Psoas muscle (tissue), 8 donors: Measurements from ENCODE around the gene ADAMTSL2. TPM values are rescaled to one million over a fixed set of nuclear protein-coding genes. Genes with fewer than 3 reads are reported as not detected.

Experiments
- ATAC-seq, 4 donors: fragments of 200-7000 bp; cut with Tn5 transposase; one replicate each; pipeline ENCODE4 v1.9.1; 2020; ENCODE audit warnings: moderate library complexity in 3 of 4, mild to moderate bottlenecking in 2 of 4
- DNase-seq, 2 donors: peaks; one replicate each; pipeline ENCODE4 v3.0.0-alpha.2; 2020
- H3K27ac ChIP-seq: fragments of 200-600 bp; one replicate; pipeline ENCODE4 v1.8.0; 2022
- H3K27me3 ChIP-seq, 3 donors: fragments of 200-600 bp in 1 of 3; one replicate each; pipeline versions ENCODE4 v1.6.1 to v1.8.0; 2013 to 2022; ENCODE audit warnings: low read length in 2 of 3, mild to moderate bottlenecking in 2 of 3, moderate library complexity in 1 of 3; ENCODE audit not compliant: insufficient read depth in 3 of 3
- H3K36me3 ChIP-seq, 2 donors: fragments of 200-600 bp in 1 of 2; one replicate each; pipeline versions ENCODE4 v1.6.1 to v1.8.0; 2013 to 2022; ENCODE audit warnings: low read depth in 1 of 2, mild to moderate bottlenecking in 1 of 2, moderate library complexity in 1 of 2; ENCODE audit not compliant: insufficient read depth in 1 of 2
- H3K4me1 ChIP-seq: fragments of 200-600 bp; one replicate; pipeline ENCODE4 v1.8.0; 2022
- H3K4me3 ChIP-seq: fragments of 200-600 bp; one replicate; pipeline ENCODE4 v1.8.0; 2022; ENCODE audit warnings: mild to moderate bottlenecking
- H3K9me3 ChIP-seq: fragments of 200-600 bp; one replicate; pipeline ENCODE4 v1.8.0; 2022
- CTCF ChIP-seq: fragments of 200-600 bp; IDR thresholded peaks from one replicate; pipeline ENCODE4 v1.8.0; 2022; ENCODE audit warnings: antibody characterized with exemption
- WGBS, 3 donors: extraction: QIAGEN DNeasy Blood & Tissue Kit; methylation state at CpG; one replicate each; pipeline versions ENCODE4 v1.1.6 to v1.1.7; 2013; 5-methylcytosine and 5-hydroxymethylcytosine counted together
- intact Hi-C, 2 donors: fragments of 100-400 bp; cut with DNase I; formaldehyde crosslinking; loops; one replicate each; pipeline versions ENCODE4 v1.11.0 to v1.14.2; 2022
- polyA plus RNA-seq, 3 donors: library from polyadenylated mRNA; stranded (reverse); fragments of 200-250 nt; gene quantifications; one replicate each; pipeline ENCODE4 v1.2.3, GENCODE V29; 2013
- total RNA-seq, 4 donors: library from RNA; stranded (reverse); fragmentation: NEBNext Ultra II Directional in 2 of 4; extraction: Animal tissue kit (Norgen Biotek cat#: 25700) in 2 of 4; gene quantifications; one replicate each; pipeline versions ENCODE4 v1.2.1 to v1.2.4, GENCODE V29; 2021 to 2023
- donor health status: healthy with polysubstance abuse.
- donor health status: DM: no; HTN: no; CAD: no; lungs with moderate emphysema.
- donor health status: Bipolar disorder and iron deficiency.
- donor health status: healthy.
- donor health status: DM: yes; HTN: yes; CAD: no.
- donor health status: DM: no; HTN: no; CAD: no.
- donor health status: DM: no; HTN: no; CAD: no.
- donor health status: DM: yes; HTN: yes; CAD: no.

Gene ADAMTSL2
- total and polyA plus RNA-seq, 7 donors = 0.21 to 5.4 (median 0.71) TPM

GRCh38 chr9:133527444-133527920 is 7.0 kb upstream of the ADAMTSL2 start:
- intact Hi-C loops = no loop called here
- Histone ChIP-seq H3K27ac (no peak overlapping the region), H3K27me3 (peaks cover 0 to 54% (median 17%) of the 10 kb centered on the region in 3 donors), H3K36me3 (no peaks in the 10 kb centered on the region), H3K4me3 (no peak overlapping the region), H3K4me1 (peaks cover 9% of the 10 kb centered on the region), H3K9me3 (no peaks in the 10 kb centered on the region)
- WGBS, 3 donors = 6 to 17% (median 11%) methylated on average over 17 to 18 of the region's 18 CpGs
- TF ChIP-seq CTCF = no peak
- ATAC-seq (peak; percentile 45 to 70 (median 53)), DNase-seq (peak; percentile 66 to 75)

GRCh38 chr9:133528001-133528875 is 6.3 kb upstream of the ADAMTSL2 start:
- ATAC-seq = peak; percentile 37 to 60 (median 44)
- Histone ChIP-seq H3K4me3 (no peak overlapping the region), H3K27me3 (peaks cover 0 to 59% (median 17%) of the 10 kb centered on the region in 3 donors), H3K9me3 (no peaks in the 10 kb centered on the region), H3K4me1 (peaks cover 9% of the 10 kb centered on the region), H3K36me3 (no peaks in the 10 kb centered on the region), H3K27ac (no peak overlapping the region)
- intact Hi-C loops = no loop called here
- 25 to 34% (median 33%) methylated on average over 19 to 22 of the region's 22 CpGs for WGBS, 3 donors
- no peak for DNase-seq
- no peak for TF ChIP-seq CTCF

GRCh38 chr9:133528876-133529241 is 5.6 kb upstream of the ADAMTSL2 start:
- DNase-seq (no peak), ATAC-seq (peak in 2 of 4 donors; percentile 6 to 31)
- Histone ChIP-seq H3K27ac (no peak overlapping the region), H3K27me3 (peaks cover 0 to 65% (median 17%) of the 10 kb centered on the region in 3 donors), H3K36me3 (no peaks in the 10 kb centered on the region), H3K9me3 (no peaks in the 10 kb centered on the region), H3K4me3 (no peak overlapping the region), H3K4me1 (peaks cover 9% of the 10 kb centered on the region)
- TF ChIP-seq CTCF = no peak
- intact Hi-C loops = no loop called here
- 26 to 38% (median 30%) methylated on average over 11 of the region's 11 CpGs for WGBS, 3 donors

- H3K27ac ChIP-seq = no peak overlapping the region
- intact Hi-C loops = no loop called here
- no peak for ATAC-seq
These were observed 5.0 kb upstream of the ADAMTSL2 start for GRCh38 chr9:133529457-133529856.

More at GRCh38 chr9:133529457-133529856, 5.0 kb upstream of the ADAMTSL2 start:
- WGBS, 3 donors = 78 to 83% (median 79%) methylated on average over 7 of the region's 7 CpGs
- no peaks in the 10 kb centered on the region for H3K36me3 ChIP-seq
- peaks cover 9% of the 10 kb centered on the region for H3K4me1 ChIP-seq
- H3K27me3 ChIP-seq = peaks cover 0 to 71% (median 17%) of the 10 kb centered on the region in 3 donors
- no peak for TF ChIP-seq CTCF
- no peaks in the 10 kb centered on the region for H3K9me3 ChIP-seq
- H3K4me3 ChIP-seq = no peak overlapping the region
- DNase-seq = no peak
